HEK293T (cell line): ENCODE measurements around the gene BASP1.

ENCODE experiments used
- BHLHE40 ChIP-seq: fragments of 450-650 bp; IDR thresholded peaks from 2 replicates; pipeline ENCODE4 v1.6.1; 2016; ENCODE audit warnings: mild to moderate bottlenecking, moderate library complexity, borderline replicate concordance
- ELF4 ChIP-seq: fragments of 450-650 bp; IDR thresholded peaks from 2 replicates; pipeline ENCODE4 v1.6.1; 2017; ENCODE audit warnings: antibody characterized with exemption
- FOXA1 ChIP-seq: fragments of 450-650 bp; IDR thresholded peaks from 2 replicates; pipeline ENCODE4 v1.6.1; 2016; ENCODE audit warnings: mild to moderate bottlenecking
- FOXM1 ChIP-seq: fragments of 450-650 bp; IDR thresholded peaks from 2 replicates; pipeline ENCODE4 v1.6.1; 2017; ENCODE audit warnings: mild to moderate bottlenecking, borderline replicate concordance
- HDGF ChIP-seq: fragments of 450-650 bp; IDR thresholded peaks from 2 replicates; pipeline ENCODE4 v1.6.1; 2017; ENCODE audit warnings: antibody characterized with exemption, borderline replicate concordance
- LEF1 ChIP-seq: fragments of 450-650 bp; IDR thresholded peaks from 2 replicates; pipeline ENCODE4 v1.6.1; 2017; ENCODE audit warnings: mild to moderate bottlenecking, borderline replicate concordance
- NFRKB ChIP-seq: fragments of 450-650 bp; IDR thresholded peaks from 2 replicates; pipeline ENCODE4 v1.6.1; 2016; ENCODE audit warnings: mild to moderate bottlenecking, moderate library complexity
- SP1 ChIP-seq: fragments of 450-650 bp; IDR thresholded peaks from 2 replicates; pipeline ENCODE4 v1.6.1; 2017
- TARDBP ChIP-seq: fragments of 450-650 bp; IDR thresholded peaks from 2 replicates; pipeline ENCODE4 v1.6.1; 2016
- TF ChIP-seq, protein P1 (sequence below): fragments of 450-650 bp; IDR thresholded peaks from 2 replicates; pipeline ENCODE4 v1.6.1; 2016

DNA sequence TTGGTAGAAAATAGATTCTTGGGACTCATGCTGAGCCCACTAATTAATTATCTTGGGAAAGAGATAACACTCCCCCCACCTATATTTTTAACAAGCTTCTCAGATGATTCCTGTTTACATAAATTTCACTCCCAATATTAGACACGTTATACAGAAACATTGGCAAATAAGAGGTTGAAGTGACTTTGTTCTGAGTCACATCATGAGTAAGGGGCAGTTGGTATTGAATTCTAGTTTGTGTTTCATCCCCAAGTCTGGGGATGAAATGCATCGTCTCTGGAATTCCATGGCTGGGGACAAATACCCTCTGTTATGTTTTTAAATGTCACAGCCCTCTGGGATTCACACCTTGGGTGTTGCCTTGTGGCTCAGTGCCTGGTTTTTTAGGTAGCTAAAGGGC is 41.0 kb downstream of the BASP1 start:
- TF ChIP-seq ELF4 (no peak), LEF1 (no peak), SP1 (no peak), HDGF (no peak), TARDBP (no peak), BHLHE40 (no peak), FOXM1 (no peak), FOXA1 (no peak), NFRKB (no peak)
- TF ChIP-seq, protein P1, sequence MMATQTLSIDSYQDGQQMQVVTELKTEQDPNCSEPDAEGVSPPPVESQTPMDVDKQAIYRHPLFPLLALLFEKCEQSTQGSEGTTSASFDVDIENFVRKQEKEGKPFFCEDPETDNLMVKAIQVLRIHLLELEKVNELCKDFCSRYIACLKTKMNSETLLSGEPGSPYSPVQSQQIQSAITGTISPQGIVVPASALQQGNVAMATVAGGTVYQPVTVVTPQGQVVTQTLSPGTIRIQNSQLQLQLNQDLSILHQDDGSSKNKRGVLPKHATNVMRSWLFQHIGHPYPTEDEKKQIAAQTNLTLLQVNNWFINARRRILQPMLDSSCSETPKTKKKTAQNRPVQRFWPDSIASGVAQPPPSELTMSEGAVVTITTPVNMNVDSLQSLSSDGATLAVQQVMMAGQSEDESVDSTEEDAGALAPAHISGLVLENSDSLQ, result no peak
